GM13976 (cell line): ENCODE data around the gene MYO5B.
"Not testable (repeated sequence)": the region's sequence is repeated elsewhere in the genome, so short reads cannot be mapped to it uniquely, and the experiment has no call there.

ENCODE experiments used
- DNase-seq: peaks from one replicate; pipeline ENCODE4 v3.0.0; 2012; ENCODE audit warnings: low spot score
- CTCF ChIP-seq: IDR thresholded peaks from 2 replicates; pipeline ENCODE4 v1.5.1; 2012; ENCODE audit warnings: borderline replicate concordance, mild to moderate bottlenecking; ENCODE audit not compliant: insufficient read depth; ENCODE audit errors: extremely low read depth, missing control alignments, control extremely low read depth
- in situ Hi-C: fragments of 300-500 bp; cut with MboI; formaldehyde crosslinking; loops from one replicate; pipeline ENCODE4 v1.12.0; 2022; ENCODE audit warnings: low sequenced_read_pairs, mixed read lengths, inconsistent platforms; ENCODE audit not compliant: unreplicated experiment

Gene MYO5B

GRCh38 chr18:49786019-49786720 lies 408.8 kb downstream of the MYO5B start:
- TF ChIP-seq CTCF, result no peak
- DNase-seq, result no peak
- in situ Hi-C loops, result no loop called here

- in situ Hi-C loops, result no loop called here
- no peak for TF ChIP-seq CTCF
- DNase-seq, result no peak
Measured at GRCh38 chr18:49784427-49785185, 410.3 kb downstream of the MYO5B start.

- in situ Hi-C loops, DNase-seq: not testable (repeated sequence)
Measured at GRCh38 chr18:49783631-49784030, 411.3 kb downstream of the MYO5B start.

- in situ Hi-C loops, result no loop called here
- DNase-seq, result no peak
- TF ChIP-seq CTCF, result no peak
Measured at GRCh38 chr18:49778826-49779465, 416.0 kb downstream of the MYO5B start.
